Umbilical cord (tissue), 2 donors: ENCODE data around the gene OSBPL10. TPM values are rescaled to one million over a fixed set of nuclear protein-coding genes. Genes with fewer than 3 reads are reported as not detected.
A peak's percentile ranks its signal among the peaks of the same experiment; 100 is the strongest.

ENCODE experiments used
- DNase-seq: peaks from one replicate; pipeline ENCODE4 v3.0.0-alpha.2; 2015; ENCODE audit warnings: low spot score
- total RNA-seq: library from RNA; depleted of rRNA; stranded (reverse); fragments of >200 nt; gene quantifications from one replicate; pipeline ENCODE4 v1.2.3, GENCODE V29; 2014; ENCODE audit warnings: low replicate concordance; ENCODE audit not compliant: insufficient read depth

Gene OSBPL10
- total RNA-seq, 1 donor from 2014 or later: 25.0 TPM

DNA sequence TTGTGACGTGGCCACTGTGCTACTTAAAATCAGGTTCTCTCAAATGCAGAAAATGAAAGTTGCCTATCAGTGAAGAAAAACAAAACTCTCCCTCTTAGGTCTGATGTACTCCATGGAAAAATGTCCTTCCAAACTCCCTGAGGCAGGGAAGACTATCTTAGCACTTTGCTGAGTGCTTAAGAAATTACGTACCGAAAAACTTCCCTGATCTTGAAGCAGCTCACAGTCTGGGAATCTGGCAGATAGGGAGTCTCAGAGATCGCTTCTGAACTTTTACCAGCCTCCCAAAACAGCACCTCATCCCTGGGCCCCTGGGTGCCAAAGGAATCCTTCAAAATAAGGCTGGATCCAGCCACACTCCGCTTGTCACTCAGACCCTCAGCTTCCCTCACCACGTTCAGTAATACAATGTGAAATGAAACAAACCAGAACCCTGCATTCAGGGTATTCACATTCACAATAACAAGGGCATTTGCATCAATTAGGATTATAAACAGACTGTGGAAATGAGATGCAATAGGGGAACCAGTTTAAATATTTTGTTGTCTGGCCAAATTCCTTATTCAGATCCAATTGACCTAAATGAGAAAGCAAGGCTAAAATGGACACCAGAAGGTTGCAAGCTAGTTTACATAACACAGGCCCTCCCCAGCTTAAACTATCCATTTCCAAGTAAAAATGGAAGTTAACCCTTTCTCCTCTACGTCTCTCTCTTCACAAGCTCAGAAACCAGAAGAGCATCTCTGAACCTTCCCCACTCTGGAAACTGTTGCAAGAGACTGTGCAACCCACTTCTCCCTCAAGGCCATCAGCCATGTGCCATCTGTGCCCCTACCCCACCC, 20.9 kb downstream of the OSBPL10 start:
- peak; percentile 85 for DNase-seq

DNA sequence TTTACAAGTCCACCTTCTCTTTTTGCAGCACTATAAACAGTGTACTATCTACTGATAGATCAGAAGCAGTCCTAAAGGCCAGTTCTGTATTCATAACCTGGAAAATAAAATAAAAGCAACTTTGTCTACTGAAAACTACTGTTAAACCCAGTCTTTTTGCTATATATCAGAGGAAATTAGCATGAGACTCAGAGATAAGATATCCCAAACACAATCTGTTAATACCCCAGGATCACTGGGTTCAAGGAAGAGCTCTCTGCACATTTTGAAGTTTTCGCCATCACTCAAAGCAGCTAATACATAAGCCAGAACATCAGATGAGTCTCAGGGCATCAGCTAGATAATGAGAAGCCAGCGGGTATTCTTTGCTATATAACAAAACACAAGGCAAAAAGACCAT, 21.8 kb downstream of the OSBPL10 start:
- peak; percentile 93 for DNase-seq

DNA sequence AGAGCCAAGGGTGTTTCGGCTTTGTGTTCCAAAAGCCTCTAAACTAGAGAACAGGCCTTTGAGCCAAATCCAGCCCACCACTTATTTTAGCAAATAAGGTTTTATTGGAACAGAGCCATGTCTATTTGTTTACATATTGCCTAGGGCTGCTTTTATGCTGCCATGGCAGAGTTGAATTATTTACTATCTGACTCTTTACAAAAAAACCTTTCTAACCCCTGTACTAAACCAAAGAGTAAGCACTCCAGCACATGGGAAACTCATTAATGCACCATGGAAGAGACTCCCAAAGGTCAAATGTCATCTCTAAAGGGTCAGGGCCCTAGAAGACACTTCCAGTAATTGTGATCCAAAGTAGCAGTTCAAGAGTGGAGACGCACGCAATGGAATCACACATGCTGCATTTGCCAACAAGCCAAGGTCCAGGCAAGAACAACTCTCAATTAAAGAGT, 22.3 kb downstream of the OSBPL10 start:
- DNase-seq: no peak

DNA sequence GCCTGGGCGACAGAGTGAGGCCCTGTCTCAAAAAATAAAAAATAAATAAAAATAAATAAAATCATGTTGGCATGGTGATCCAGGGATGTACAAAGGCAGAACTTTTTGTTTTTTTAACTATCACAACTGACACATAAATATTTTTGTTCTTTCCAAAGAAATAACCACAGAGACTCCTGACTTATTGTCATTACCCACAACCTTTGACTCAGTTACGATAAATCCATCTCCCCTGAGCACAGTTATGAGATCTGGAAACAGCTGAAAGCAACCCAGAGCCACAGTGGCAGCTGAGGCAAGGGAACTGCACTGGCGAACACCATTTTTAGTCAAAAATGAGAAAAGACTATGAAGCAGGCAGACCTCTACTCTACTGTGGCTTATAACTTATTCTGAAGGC, 24.0 kb downstream of the OSBPL10 start:
- no peak for DNase-seq

DNA sequence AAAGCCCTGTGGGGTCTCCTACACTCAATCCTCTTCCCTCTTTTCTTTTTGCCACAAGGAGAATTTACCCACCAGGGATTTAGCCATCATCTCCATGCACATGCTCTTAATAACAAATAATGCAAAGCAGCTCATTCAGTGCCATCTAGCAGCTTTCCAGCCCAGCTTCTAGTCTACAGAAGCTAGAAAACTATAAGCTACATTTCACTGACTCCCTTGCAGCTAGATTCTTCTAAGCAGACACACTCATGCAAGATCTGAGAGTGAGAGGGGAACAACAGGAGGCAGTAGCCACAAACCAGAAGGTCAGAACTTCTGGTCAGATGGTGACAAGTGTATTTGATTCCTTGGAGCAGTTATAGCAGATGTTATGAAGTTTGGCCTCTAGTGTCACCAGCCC, 25.5 kb downstream of the OSBPL10 start:
- DNase-seq: no peak

- DNase-seq: no peak
Observed at GRCh38 chr3:31953636-31954035, 27.4 kb downstream of the OSBPL10 start.

- no peak for DNase-seq
Observed at GRCh38 chr3:31953091-31953490, 28.0 kb downstream of the OSBPL10 start.

- DNase-seq: no peak
Observed at GRCh38 chr3:31952205-31952604, 28.9 kb downstream of the OSBPL10 start.

- no peak for DNase-seq
Observed at GRCh38 chr3:31948280-31948679, 32.8 kb downstream of the OSBPL10 start.

DNA sequence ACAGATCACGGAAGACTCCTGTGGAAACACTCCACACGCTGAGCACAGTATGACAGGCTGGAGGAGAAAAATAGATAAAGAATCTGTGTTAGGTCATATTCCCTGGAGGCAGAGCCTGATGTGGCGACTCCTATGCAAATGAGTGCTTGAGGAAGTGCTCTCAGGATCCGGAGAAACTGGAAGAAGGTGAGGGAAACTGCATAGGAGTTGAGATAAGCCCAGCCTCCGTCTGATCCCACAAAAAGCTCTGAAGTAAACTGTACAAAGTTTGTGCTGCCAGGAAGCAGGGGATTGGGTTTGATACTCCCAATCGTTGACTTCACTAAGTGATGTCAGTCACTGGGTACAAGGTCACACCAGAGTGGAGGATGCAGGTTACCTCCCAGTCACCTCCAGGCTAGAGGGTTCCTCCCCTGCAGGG, 33.4 kb downstream of the OSBPL10 start:
- DNase-seq: no peak

- DNase-seq: no peak
Observed at GRCh38 chr3:31947162-31947561, 33.9 kb downstream of the OSBPL10 start.

GRCh38 chr3:31946484-31947081, 34.5 kb downstream of the OSBPL10 start:
- DNase-seq: no peak

GRCh38 chr3:31945738-31946052, 35.4 kb downstream of the OSBPL10 start:
- peak; percentile 47 for DNase-seq

GRCh38 chr3:31943041-31943440, 38.0 kb downstream of the OSBPL10 start:
- no peak for DNase-seq

DNA sequence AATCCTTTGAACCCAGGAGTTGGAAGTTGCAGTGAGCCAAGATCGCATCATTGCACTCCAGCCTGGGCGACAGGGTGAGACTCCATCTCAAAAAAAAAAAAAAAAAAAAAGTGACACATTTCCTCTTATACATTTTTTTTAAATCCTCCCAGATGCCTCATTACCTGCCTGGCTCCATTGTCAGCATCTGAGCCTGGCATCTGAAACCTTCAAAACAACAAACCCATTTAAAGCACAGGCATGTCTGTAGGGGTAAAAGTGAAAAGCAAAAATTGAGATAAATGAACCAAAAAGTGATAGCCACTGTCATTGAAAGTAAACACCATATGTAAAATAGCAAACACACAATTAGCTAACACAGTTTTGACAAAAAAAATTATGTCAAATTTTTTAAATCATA, 38.6 kb downstream of the OSBPL10 start:
- no peak for DNase-seq

DNA sequence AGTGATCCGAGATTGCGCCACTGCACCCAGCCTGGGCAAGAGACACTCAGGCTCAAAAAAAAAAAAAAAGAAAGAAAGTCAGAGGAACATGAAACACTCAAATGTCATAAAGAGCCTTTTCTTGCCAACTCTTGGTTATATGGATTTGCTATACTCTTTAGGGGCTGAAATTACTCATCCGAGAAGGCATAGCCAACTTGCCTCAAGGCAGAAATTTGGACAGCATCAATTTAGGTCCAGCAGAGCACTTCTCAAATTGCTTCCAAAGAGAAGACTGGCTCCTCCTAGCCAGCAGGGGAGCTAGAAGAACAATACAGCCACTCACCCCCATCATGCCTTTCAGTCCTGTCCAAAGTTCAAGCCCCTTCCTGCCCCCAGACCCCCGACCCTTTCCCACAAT, 43.8 kb downstream of the OSBPL10 start:
- no peak for DNase-seq

DNA sequence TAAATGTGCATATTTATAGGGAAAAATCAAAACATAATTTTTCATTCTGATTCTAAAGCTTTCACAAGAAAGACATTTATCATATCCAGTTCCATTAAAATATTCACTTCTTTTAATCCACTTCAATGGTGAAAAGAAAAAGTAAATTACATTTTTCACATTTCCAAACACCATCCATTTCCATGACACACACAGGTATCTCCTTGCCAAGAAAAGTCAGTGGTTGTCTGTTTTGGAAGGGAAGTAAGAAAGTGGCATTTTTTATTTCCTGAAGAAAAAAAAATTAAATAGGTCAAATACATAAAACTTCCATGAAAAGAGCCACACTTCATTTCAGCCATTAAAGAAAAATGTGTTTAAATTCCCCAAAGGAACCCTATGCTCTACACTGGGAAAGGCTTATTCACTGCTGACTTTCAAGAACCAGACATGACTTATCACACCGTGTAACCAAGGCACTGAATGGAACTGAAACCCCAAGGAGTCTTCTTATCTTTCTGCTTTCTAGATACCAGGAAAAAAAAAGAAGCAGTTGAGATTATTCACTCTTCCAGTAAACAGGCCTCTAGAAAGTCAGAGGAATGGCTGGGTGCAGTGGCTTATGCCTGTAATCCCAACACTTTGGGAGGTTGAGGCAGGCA, 44.5 kb downstream of the OSBPL10 start:
- peak; percentile 80 for DNase-seq

DNA sequence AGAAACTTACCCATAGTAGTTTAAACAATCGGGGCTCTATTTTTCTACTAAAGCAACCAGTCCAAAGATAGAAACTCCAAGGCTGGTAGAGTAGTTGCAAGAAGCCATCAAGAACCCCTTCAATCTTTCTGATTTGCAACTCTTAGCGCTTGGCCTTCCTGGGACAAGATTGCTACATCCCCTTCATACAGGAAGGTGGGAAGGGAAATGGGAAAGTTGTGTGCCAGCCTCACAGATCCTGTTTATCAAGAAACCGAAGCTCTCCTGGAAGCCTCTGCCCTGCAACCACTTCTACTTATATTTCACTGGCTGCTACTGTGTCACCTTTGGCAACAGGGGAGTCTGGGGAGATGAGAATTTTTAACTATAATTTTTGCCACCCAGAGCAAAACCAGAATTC, 46.2 kb downstream of the OSBPL10 start:
- no peak for DNase-seq

DNA sequence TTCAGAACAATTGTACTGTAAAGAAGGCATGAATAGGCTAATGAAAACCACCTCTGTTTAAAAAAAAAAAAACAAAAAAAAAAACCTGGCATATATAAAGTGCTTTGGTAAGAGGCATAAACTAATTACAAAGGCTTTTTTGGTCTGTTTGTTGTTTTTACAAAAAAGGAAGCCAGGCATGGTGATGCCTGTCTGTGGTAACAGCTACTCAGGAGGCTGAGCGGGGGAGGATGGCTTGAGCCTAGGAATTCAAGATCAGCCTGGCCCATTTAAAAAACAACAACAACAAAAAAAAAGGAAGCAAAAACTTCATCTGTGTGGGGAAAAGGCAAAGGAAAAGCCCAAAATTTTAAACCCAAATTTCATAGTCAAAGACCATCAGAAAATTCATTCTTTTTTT, 47.0 kb downstream of the OSBPL10 start:
- DNase-seq: no peak

DNA sequence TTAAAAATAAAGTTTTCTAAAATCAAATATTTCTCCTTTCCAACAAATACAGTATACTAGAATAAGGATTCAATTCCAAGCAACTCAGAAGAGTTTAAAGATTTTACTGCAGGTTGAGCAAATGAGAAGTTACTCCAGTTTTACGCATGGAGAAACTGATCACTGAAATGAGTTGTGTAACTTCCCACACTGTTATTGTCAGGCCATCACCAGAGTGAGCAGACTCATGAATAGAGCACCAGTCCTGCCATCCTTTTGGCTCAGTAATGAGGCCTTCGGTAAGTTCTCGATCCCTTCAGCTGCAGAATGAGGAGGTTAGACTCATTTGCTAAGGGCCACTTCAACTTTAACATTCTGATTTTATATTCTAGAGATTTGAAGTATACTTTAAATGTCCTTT, 48.1 kb downstream of the OSBPL10 start:
- no peak for DNase-seq

GRCh38 chr3:31929826-31930502, 51.1 kb downstream of the OSBPL10 start:
- no peak for DNase-seq

- no peak for DNase-seq
Observed at GRCh38 chr3:31927811-31928210, 53.3 kb downstream of the OSBPL10 start.
